ENCODE measurements around the gene GDPD3.

- no peak for TF ChIP-seq CTCF (IDR thresholded peaks at IDR 0.05)
- TF ChIP-seq POLR2AphosphoS5 (IDR thresholded peaks at IDR 0.05): no peak
These were observed 29.5 kb upstream of the GDPD3 start for GRCh38 chr16:30142672-30143346.
